Measurements from ENCODE around the gene ANO7. TPM values are rescaled to one million over a fixed set of nuclear protein-coding genes. Genes with fewer than 3 reads are reported as not detected.
"Not testable (repeated sequence)": the region's sequence is repeated elsewhere in the genome, so short reads cannot be mapped to it uniquely, and the experiment has no call there.

The ANO7 gene
- total and polyA plus RNA-seq, 5 donors from 2014 or later = 0.17 TPM; not detected in 4

GRCh38 chr2:241194811-241195210 is 6.3 kb downstream of the ANO7 start:
- ATAC-seq (ENCODE audit: low read depth in 2 of 2) (no peak), DNase-seq (no peak)
- no peaks in the 10 kb centered on the region for H3K27me3 Mint-ChIP-seq
- H3K27ac Mint-ChIP-seq = no peak overlapping the region
- Histone ChIP-seq H3K9me3 (ENCODE audit: control insufficient read depth in 2 of 2, low read length in 2 of 2) (no peaks in the 10 kb centered on the region), H3K4me3 (ENCODE audit: low read depth, low read length) (no peak overlapping the region), H3K36me3 (ENCODE audit: control insufficient read depth, insufficient read depth, low read length) (no peaks in the 10 kb centered on the region), H3K27me3 (ENCODE audit: control insufficient read depth, insufficient read depth, low read length) (no peaks in the 10 kb centered on the region), H3K27ac (ENCODE audit: insufficient read depth, low read length, poor library complexity, severe bottlenecking) (no peak overlapping the region), H3K4me1 (ENCODE audit: control insufficient read depth, insufficient read depth, low read length, poor library complexity, severe bottlenecking) (no peaks in the 10 kb centered on the region)
- no peak overlapping the region for H3K4me3 Mint-ChIP-seq
- H3K4me1 Mint-ChIP-seq = no peaks in the 10 kb centered on the region
- H3K9me3 Mint-ChIP-seq = no peaks in the 10 kb centered on the region
- H3K36me3 Mint-ChIP-seq = no peaks in the 10 kb centered on the region

DNA sequence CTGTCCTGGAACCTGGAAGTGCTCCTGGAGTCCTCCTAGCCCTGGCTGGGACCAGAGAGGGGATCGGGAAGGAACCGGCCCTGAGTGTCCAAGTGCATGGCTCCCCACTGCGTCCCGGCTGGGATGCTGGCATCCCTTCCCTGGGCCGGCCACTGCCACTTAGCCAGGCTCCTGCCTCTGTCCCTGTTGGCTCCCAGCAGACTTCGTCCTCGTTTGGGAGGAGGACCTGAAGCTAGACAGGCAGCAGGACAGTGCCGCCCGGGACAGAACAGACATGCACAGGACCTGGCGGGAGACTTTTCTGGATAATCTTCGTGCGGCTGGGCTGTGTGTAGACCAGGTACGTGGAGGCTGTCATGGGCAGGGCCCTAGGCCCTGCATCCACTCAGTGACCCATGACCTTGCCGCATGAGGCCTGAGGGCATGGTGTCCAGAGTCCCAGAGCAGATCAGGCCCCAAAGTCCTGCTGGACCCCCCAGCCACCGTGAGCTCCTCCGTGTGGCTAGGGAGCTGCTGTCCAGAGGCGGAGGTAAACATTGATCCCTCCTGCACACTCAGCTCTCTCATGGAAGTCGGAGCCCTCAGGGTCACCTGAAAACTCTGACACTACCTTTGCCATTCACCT is 7.1 kb downstream of the ANO7 start:
- Histone ChIP-seq H3K4me3 (ENCODE audit: low read depth, low read length) (no peak overlapping the region), H3K27me3 (ENCODE audit: control insufficient read depth, insufficient read depth, low read length) (no peaks in the 10 kb centered on the region), H3K36me3 (ENCODE audit: control insufficient read depth, insufficient read depth, low read length) (no peaks in the 10 kb centered on the region), H3K4me1 (ENCODE audit: control insufficient read depth, insufficient read depth, low read length, poor library complexity, severe bottlenecking) (no peaks in the 10 kb centered on the region), H3K9me3 (ENCODE audit: control insufficient read depth in 2 of 2, low read length in 2 of 2) (no peaks in the 10 kb centered on the region), H3K27ac (ENCODE audit: insufficient read depth, low read length, poor library complexity, severe bottlenecking) (no peak overlapping the region)
- DNase-seq (no peak), ATAC-seq (ENCODE audit: low read depth in 2 of 2) (no peak)
- Mint-ChIP-seq H3K27me3 (no peaks in the 10 kb centered on the region), H3K36me3 (no peaks in the 10 kb centered on the region), H3K4me3 (no peak overlapping the region), H3K9me3 (no peaks in the 10 kb centered on the region), H3K4me1 (no peaks in the 10 kb centered on the region), H3K27ac (no peak overlapping the region)

- H3K27me3 Mint-ChIP-seq; H3K4me1 Mint-ChIP-seq; H3K27ac Mint-ChIP-seq; H3K36me3 Mint-ChIP-seq; H3K4me3 ChIP-seq (ENCODE audit: low read depth, low read length); ATAC-seq (ENCODE audit: low read depth in 2 of 2); H3K9me3 ChIP-seq (ENCODE audit: control insufficient read depth in 2 of 2, low read length in 2 of 2); H3K27me3 ChIP-seq (ENCODE audit: control insufficient read depth, insufficient read depth, low read length); H3K4me3 Mint-ChIP-seq; H3K36me3 ChIP-seq (ENCODE audit: control insufficient read depth, insufficient read depth, low read length); H3K4me1 ChIP-seq (ENCODE audit: control insufficient read depth, insufficient read depth, low read length, poor library complexity, severe bottlenecking); H3K27ac ChIP-seq (ENCODE audit: insufficient read depth, low read length, poor library complexity, severe bottlenecking); H3K9me3 Mint-ChIP-seq; DNase-seq: not testable (repeated sequence)
Measured at GRCh38 chr2:241197246-241197645, 8.8 kb downstream of the ANO7 start.

DNA sequence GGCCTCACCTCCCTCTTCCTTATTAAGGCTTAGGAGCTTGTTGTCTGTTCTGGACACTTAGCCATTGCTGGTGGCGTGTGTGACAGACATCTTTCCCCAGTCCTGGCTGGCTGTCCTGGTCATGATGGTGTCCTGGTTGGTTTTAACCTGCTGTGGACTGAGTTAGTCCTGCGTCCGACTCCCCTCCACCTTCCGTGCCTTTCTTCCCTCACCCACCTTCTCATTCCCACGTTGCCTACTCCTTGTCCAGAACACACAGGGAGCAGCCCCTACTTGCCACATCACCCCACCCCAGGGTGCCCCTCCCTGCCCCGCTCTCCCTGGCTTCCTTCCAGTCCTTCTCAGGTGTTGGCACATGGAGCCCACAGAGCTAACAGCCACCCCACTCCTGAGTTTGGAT is 9.5 kb downstream of the ANO7 start:
- no peak overlapping the region for H3K4me3 Mint-ChIP-seq
- H3K4me1 ChIP-seq (ENCODE audit: control insufficient read depth, insufficient read depth, low read length, poor library complexity, severe bottlenecking) = no peaks in the 10 kb centered on the region
- no peaks in the 10 kb centered on the region for H3K4me1 Mint-ChIP-seq
- H3K27ac Mint-ChIP-seq = no peak overlapping the region
- no peak overlapping the region for H3K4me3 ChIP-seq (ENCODE audit: low read depth, low read length)
- no peaks in the 10 kb centered on the region for H3K9me3 Mint-ChIP-seq
- no peak for DNase-seq
- no peaks in the 10 kb centered on the region for H3K27me3 Mint-ChIP-seq
- no peak for ATAC-seq (ENCODE audit: low read depth in 2 of 2)
- H3K27ac ChIP-seq (ENCODE audit: insufficient read depth, low read length, poor library complexity, severe bottlenecking) = no peak overlapping the region
- no peaks in the 10 kb centered on the region for H3K9me3 ChIP-seq (ENCODE audit: control insufficient read depth in 2 of 2, low read length in 2 of 2)
- no peaks in the 10 kb centered on the region for H3K36me3 ChIP-seq (ENCODE audit: control insufficient read depth, insufficient read depth, low read length)
- no peaks in the 10 kb centered on the region for H3K27me3 ChIP-seq (ENCODE audit: control insufficient read depth, insufficient read depth, low read length)
- H3K36me3 Mint-ChIP-seq = no peaks in the 10 kb centered on the region

DNA sequence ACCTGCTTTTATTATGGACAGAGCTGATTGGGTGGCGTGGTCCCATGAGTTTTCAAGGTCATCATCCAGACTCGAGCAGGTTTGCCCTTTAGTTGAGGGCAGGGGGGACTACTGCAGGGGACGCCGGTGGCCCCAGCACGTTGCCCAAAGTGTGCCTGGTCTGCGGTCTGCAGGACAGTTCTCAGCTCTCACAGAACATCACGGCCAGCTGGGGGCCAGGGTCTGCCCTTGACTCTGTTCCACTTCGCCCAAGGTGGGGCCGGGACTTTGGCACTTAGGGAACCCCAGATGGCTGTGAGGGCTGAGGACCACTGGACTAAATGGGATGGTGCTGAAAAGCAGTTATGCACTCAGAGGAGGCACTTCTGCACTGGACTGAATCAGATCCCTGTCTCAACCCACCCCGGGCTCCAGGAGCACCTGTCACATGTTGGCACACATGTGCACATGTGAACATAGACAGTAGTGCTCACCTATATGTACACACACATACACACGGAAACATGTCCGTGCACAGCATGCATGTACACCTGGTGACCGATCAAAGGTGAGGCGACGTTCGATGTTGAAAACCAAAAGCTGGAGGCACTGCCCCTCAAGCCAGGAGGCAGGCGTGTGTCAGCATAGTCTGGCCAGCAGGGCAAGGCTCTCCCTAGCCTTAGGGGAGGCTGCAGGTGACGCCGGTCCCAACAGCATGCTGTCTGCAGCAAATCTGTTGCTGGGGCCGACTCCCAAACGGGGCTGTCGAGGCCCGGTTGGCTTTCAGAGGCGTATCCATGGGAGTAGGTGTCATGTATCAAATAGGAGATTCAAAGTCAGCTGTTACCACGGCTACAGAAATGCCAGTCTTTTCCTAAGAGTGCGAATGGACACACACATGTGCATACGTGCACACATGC is 10.2 kb downstream of the ANO7 start:
- no peaks in the 10 kb centered on the region for H3K9me3 ChIP-seq (ENCODE audit: control insufficient read depth in 2 of 2, low read length in 2 of 2)
- Mint-ChIP-seq H3K27me3 (no peaks in the 10 kb centered on the region), H3K36me3 (no peaks in the 10 kb centered on the region), H3K4me3 (no peak overlapping the region), H3K27ac (no peak overlapping the region), H3K9me3 (no peaks in the 10 kb centered on the region), H3K4me1 (no peaks in the 10 kb centered on the region)
- DNase-seq = no peak
- no peaks in the 10 kb centered on the region for H3K4me1 ChIP-seq (ENCODE audit: control insufficient read depth, insufficient read depth, low read length, poor library complexity, severe bottlenecking)
- no peaks in the 10 kb centered on the region for H3K36me3 ChIP-seq (ENCODE audit: control insufficient read depth, insufficient read depth, low read length)
- no peak for ATAC-seq (ENCODE audit: low read depth in 2 of 2)
- no peaks in the 10 kb centered on the region for H3K27me3 ChIP-seq (ENCODE audit: control insufficient read depth, insufficient read depth, low read length)
- H3K4me3 ChIP-seq (ENCODE audit: low read depth, low read length) = no peak overlapping the region
- H3K27ac ChIP-seq (ENCODE audit: insufficient read depth, low read length, poor library complexity, severe bottlenecking) = no peak overlapping the region

DNA sequence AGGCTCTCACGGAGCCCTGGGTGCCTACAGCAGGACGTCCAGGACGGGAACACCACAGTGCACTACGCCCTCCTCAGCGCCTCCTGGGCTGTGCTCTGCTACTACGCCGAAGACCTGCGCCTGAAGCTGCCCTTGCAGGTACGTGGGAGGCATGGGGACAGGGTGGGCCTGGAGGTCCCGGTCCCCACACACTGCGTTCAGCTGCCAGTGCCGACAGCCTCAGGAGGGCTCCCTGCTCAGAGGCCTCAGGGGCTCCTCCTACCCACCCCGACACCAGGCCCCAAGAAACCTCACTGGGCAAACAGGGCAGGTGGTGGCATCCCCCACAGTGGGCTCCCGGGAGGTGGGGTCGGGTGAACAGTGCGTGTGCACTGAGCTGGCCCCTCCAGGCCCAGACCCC is 10.8 kb downstream of the ANO7 start:
- H3K4me1 ChIP-seq (ENCODE audit: control insufficient read depth, insufficient read depth, low read length, poor library complexity, severe bottlenecking) = no peaks in the 10 kb centered on the region
- Mint-ChIP-seq H3K27me3 (no peaks in the 10 kb centered on the region), H3K4me3 (no peak overlapping the region), H3K27ac (no peak overlapping the region), H3K4me1 (no peaks in the 10 kb centered on the region), H3K9me3 (no peaks in the 10 kb centered on the region), H3K36me3 (no peaks in the 10 kb centered on the region)
- ATAC-seq (ENCODE audit: low read depth in 2 of 2) (no peak), DNase-seq (no peak)
- H3K9me3 ChIP-seq (ENCODE audit: control insufficient read depth in 2 of 2, low read length in 2 of 2) = no peaks in the 10 kb centered on the region
- H3K27me3 ChIP-seq (ENCODE audit: control insufficient read depth, insufficient read depth, low read length) = no peaks in the 10 kb centered on the region
- no peaks in the 10 kb centered on the region for H3K36me3 ChIP-seq (ENCODE audit: control insufficient read depth, insufficient read depth, low read length)
- no peak overlapping the region for H3K4me3 ChIP-seq (ENCODE audit: low read depth, low read length)
- no peak overlapping the region for H3K27ac ChIP-seq (ENCODE audit: insufficient read depth, low read length, poor library complexity, severe bottlenecking)

DNA sequence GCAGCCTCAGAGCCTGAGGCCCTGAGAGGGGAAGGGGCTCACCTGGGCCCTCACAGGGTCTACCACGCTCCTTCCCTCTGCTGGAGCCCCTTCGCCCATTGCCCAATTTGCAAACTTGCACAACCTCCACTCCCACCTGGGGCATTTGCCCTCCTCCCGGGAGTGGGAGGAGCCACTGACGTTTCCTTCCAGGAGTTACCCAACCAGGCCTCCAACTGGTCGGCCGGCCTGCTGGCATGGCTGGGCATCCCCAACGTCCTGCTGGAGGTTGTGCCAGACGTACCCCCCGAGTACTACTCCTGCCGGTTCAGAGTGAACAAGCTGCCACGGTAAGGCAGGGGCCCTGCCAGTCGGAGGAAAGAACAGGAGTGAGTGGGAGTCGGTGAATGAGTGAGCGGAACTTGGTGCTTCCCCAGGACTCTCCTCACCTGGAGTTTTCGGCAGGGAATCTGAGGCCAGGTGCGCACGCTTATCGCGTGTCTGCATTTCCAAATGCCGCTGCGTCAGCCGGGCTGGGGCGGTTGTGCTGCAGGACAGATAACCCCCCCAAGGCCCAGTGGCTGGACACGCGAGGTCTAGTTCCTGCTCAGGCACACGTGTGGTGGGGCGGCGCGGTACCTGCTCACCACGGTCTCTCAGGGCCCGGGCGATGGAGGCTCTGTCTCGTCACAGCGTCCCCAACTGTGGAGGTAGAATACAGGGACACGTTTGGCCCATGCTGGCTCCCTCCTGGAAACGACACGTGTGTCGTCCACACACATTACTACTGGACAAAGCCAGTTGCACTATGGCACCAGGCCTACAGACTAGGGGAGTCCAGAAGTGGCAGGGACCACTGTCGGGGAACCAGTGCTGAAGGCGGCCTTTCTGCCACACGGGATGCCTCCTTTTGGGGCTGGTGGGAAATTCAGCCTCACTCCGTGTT is 11.7 kb downstream of the ANO7 start:
- ATAC-seq (ENCODE audit: low read depth in 2 of 2) (no peak), DNase-seq (no peak)
- Histone ChIP-seq H3K27ac (ENCODE audit: insufficient read depth, low read length, poor library complexity, severe bottlenecking) (no peak overlapping the region), H3K4me1 (ENCODE audit: control insufficient read depth, insufficient read depth, low read length, poor library complexity, severe bottlenecking) (no peaks in the 10 kb centered on the region), H3K27me3 (ENCODE audit: control insufficient read depth, insufficient read depth, low read length) (no peaks in the 10 kb centered on the region), H3K36me3 (ENCODE audit: control insufficient read depth, insufficient read depth, low read length) (no peaks in the 10 kb centered on the region), H3K4me3 (ENCODE audit: low read depth, low read length) (no peak overlapping the region), H3K9me3 (ENCODE audit: control insufficient read depth in 2 of 2, low read length in 2 of 2) (no peaks in the 10 kb centered on the region)
- Mint-ChIP-seq H3K36me3 (no peaks in the 10 kb centered on the region), H3K4me3 (no peak overlapping the region), H3K27me3 (no peaks in the 10 kb centered on the region), H3K9me3 (no peaks in the 10 kb centered on the region), H3K4me1 (no peaks in the 10 kb centered on the region), H3K27ac (no peak overlapping the region)

Data from CD4-positive, CD25-positive, alpha-beta regulatory T cell (primary cell).